ENCODE data around the gene CTR9.

DNA sequence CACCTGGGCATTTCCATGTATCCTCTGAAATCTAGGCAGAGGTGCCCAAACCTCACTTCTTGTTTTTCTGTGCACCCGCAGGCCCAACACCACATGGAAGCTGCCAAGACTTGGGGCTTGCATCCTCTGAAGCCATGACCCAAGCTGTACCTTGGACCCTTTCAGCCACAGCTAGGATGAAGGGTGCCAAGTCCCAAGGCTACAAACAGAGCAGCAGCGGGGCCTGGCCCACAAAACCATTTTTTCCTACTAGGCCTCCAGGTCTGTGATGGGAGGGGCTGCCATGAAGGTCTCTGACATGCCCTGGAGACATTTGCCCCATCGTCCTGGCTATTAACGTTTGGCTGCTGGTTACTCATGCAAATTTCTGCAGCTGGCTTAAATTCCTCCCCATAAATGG lies 78.1 kb downstream of the CTR9 start:
- TF ChIP-seq, protein P1, sequence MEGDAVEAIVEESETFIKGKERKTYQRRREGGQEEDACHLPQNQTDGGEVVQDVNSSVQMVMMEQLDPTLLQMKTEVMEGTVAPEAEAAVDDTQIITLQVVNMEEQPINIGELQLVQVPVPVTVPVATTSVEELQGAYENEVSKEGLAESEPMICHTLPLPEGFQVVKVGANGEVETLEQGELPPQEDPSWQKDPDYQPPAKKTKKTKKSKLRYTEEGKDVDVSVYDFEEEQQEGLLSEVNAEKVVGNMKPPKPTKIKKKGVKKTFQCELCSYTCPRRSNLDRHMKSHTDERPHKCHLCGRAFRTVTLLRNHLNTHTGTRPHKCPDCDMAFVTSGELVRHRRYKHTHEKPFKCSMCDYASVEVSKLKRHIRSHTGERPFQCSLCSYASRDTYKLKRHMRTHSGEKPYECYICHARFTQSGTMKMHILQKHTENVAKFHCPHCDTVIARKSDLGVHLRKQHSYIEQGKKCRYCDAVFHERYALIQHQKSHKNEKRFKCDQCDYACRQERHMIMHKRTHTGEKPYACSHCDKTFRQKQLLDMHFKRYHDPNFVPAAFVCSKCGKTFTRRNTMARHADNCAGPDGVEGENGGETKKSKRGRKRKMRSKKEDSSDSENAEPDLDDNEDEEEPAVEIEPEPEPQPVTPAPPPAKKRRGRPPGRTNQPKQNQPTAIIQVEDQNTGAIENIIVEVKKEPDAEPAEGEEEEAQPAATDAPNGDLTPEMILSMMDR (IDR thresholded peaks at IDR 0.05): no peak
- no peak for TF ChIP-seq POLR2A (IDR thresholded peaks at IDR 0.05)
